ENCODE data around the gene PDE6A.

DNA sequence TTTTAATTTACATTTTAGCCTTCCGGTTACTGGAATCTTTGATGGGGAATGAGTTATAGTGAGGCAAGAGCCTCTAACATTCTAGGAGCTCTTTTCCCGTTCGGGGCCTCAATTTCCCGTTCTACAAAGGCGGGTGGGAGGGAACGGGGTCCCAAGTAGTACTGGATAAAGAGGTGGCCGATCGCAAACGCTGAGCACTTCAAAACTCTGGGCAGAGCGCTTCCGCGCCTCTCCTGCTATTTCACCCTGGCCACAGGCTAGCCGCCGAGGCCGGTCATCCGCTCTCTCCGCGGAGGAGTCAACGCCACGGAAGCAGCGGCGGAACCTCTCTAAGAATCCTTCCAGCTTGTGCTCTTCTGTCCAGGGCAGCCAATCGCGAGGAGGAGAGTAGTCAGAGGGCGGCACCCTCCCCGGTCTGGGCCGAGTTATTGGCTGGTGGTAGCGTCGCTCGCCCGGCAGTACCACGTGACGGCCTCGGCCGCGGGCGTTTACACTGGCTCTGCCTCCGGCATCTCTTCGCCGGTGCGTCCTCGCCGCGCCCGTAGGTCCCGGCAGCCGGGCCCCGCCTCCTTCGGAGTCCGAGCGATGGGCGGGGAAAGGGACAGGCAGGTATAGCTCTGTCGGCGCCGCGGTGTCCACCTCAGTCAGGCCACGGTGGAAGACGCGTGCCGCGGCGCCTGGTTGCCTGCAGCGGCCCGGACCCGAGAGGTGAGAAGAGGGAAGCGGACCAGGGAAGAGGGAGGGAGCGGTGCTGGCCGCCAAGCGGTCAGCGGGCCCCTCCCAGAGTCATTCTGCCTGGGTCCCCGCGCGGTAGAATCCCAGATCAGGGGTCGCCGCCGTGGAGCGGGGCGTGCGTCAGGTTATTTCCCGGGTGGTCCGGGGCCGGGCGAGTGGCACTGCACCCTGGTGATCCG is 15.9 kb upstream of the PDE6A start, which contains the start of gene SLC26A2:
- TF ChIP-seq, protein P1, sequence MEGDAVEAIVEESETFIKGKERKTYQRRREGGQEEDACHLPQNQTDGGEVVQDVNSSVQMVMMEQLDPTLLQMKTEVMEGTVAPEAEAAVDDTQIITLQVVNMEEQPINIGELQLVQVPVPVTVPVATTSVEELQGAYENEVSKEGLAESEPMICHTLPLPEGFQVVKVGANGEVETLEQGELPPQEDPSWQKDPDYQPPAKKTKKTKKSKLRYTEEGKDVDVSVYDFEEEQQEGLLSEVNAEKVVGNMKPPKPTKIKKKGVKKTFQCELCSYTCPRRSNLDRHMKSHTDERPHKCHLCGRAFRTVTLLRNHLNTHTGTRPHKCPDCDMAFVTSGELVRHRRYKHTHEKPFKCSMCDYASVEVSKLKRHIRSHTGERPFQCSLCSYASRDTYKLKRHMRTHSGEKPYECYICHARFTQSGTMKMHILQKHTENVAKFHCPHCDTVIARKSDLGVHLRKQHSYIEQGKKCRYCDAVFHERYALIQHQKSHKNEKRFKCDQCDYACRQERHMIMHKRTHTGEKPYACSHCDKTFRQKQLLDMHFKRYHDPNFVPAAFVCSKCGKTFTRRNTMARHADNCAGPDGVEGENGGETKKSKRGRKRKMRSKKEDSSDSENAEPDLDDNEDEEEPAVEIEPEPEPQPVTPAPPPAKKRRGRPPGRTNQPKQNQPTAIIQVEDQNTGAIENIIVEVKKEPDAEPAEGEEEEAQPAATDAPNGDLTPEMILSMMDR (IDR thresholded peaks at IDR 0.05) = no peak
- TF ChIP-seq POLR2AphosphoS5 (IDR thresholded peaks at IDR 0.05; ENCODE audit: insufficient read depth in 1 of 2, low read depth in 1 of 2) (peak; percentile 95 to 99), POLR2A (IDR thresholded peaks at IDR 0.05) (peak; percentile 11 to 84)
